Embryonic facial prominence (tissue), 1 donor: ENCODE measurements around the gene PPP1R3E.

ENCODE experiments used
- DNase-seq: peaks from one replicate; pipeline ENCODE4 v3.0.0-alpha.2; 2016; ENCODE audit errors: extremely low spot score

PPP1R3E gene

DNA sequence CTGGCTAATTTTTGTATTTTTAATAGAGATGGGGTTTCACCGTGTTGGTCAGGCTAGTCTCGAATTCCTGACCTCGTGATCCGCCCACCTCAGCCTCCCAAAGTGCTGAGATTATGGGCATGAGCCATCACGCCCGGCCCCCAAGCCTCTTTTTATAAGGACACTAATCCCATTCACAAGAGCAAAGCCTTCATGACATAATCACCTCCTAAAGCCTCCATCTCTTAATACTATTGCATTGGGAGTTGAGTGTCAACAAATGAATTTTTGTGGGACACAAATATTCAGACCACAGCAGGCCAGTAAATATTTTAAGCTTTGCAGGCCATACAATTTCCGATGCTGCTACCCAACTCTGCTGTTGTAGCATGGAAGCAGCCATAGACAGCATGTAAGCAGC lies 54.1 kb downstream of the PPP1R3E start:
- DNase-seq = no peak
